SW480 (cell line): Measurements from ENCODE around the gene ACTR6.
A peak's percentile ranks its signal among the peaks of the same experiment; 100 is the strongest.
"Not testable (repeated sequence)": the region's sequence is repeated elsewhere in the genome, so short reads cannot be mapped to it uniquely, and the experiment has no call there.

Experiments
- DNase-seq: peaks from one replicate; pipeline ENCODE4 v3.0.0-alpha.2; 2016; ENCODE audit warnings: low spot score

ACTR6 gene

GRCh38 chr12:100184549-100185145 lies 16.0 kb upstream of the ACTR6 start:
- no peak for DNase-seq

GRCh38 chr12:100185361-100185894 lies 15.2 kb upstream of the ACTR6 start:
- no peak for DNase-seq

- no peak for DNase-seq
Observed at GRCh38 chr12:100186071-100186470, 14.5 kb upstream of the ACTR6 start.

GRCh38 chr12:100187068-100187467 lies 13.5 kb upstream of the ACTR6 start:
- DNase-seq, result no peak

GRCh38 chr12:100187857-100188519 lies 12.6 kb upstream of the ACTR6 start:
- no peak for DNase-seq

GRCh38 chr12:100188888-100189635 lies 11.6 kb upstream of the ACTR6 start:
- not testable (repeated sequence) for DNase-seq

GRCh38 chr12:100189636-100190394 lies 10.8 kb upstream of the ACTR6 start:
- DNase-seq, result no peak

GRCh38 chr12:100193085-100193484 lies 7.5 kb upstream of the ACTR6 start:
- no peak for DNase-seq

GRCh38 chr12:100197486-100197885 lies 3.1 kb upstream of the ACTR6 start:
- DNase-seq, result no peak

- no peak for DNase-seq
Observed at GRCh38 chr12:100199023-100199346, 1.6 kb upstream of the ACTR6 start.

- peak; percentile 66 for DNase-seq
Observed at GRCh38 chr12:100199347-100200149, 1.1 kb upstream of the ACTR6 start.

- DNase-seq, result no peak
Observed at GRCh38 chr12:100201604-100202423, 1.2 kb downstream of the ACTR6 start.

- DNase-seq, result no peak
Observed at GRCh38 chr12:100207311-100207710, 6.7 kb downstream of the ACTR6 start.

- DNase-seq, result no peak
Observed at GRCh38 chr12:100208834-100209233, 8.2 kb downstream of the ACTR6 start.

GRCh38 chr12:100211698-100212097 lies 11.1 kb downstream of the ACTR6 start:
- DNase-seq, result no peak

GRCh38 chr12:100213016-100213891 lies 12.6 kb downstream of the ACTR6 start:
- no peak for DNase-seq

- no peak for DNase-seq
Observed at GRCh38 chr12:100214518-100214917, 13.9 kb downstream of the ACTR6 start.

- no peak for DNase-seq
Observed at GRCh38 chr12:100215209-100215608, 14.6 kb downstream of the ACTR6 start.

GRCh38 chr12:100216337-100216736 lies 15.7 kb downstream of the ACTR6 start:
- DNase-seq, result no peak
